Esophagus squamous epithelium (tissue), 5 donors: ENCODE data around the gene TEAD4. TPM values are rescaled to one million over a fixed set of nuclear protein-coding genes. Genes with fewer than 3 reads are reported as not detected.
A peak's percentile ranks its signal among the peaks of the same experiment; 100 is the strongest.

Source experiments
- DNase-seq: peaks from one replicate; lab custom pipeline; 2025; lab: John Stamatoyannopoulos, UW
- H3K27ac ChIP-seq, 4 donors: fragments of 200-600 bp; sonication (generic); one replicate each; pipeline ENCODE4 v1.5.1; 2016 to 2019; ENCODE audit warnings: mild to moderate bottlenecking in 1 of 4
- H3K27me3 ChIP-seq, 4 donors: fragments of 200-600 bp; sonication (generic); 1 replicate in 3 of 4; 2 replicates in 1 of 4; pipeline versions ENCODE4 v1.5.1 to v1.6.0; 2017 to 2021; ENCODE audit warnings: antibody characterized with exemption in 1 of 4
- H3K36me3 ChIP-seq, 3 donors: fragments of 200-600 bp; sonication (generic); one replicate each; pipeline ENCODE4 v1.5.1; 2016 to 2019
- H3K4me1 ChIP-seq, 3 donors: fragments of 200-600 bp; sonication (generic); one replicate each; pipeline ENCODE4 v1.5.1; 2017 to 2019
- H3K4me3 ChIP-seq, 4 donors: fragments of 200-600 bp; sonication (generic); 1 replicate in 3 of 4; 2 replicates in 1 of 4; pipeline ENCODE4 v1.5.1; 2016 to 2019; ENCODE audit warnings: mild to moderate bottlenecking in 2 of 4, moderate library complexity in 1 of 4
- H3K9me3 ChIP-seq, 3 donors: fragments of 200-600 bp; sonication (generic); one replicate each; pipeline ENCODE4 v1.5.1; 2016 to 2019
- CTCF ChIP-seq, 6 experiments: fragments of 450-650 bp in 4 of 6; fragments of 200-600 bp in 2 of 6; sonication (generic) in 2 of 6; IDR thresholded peaks; one replicate each; pipeline ENCODE4 v1.5.1; 2016 to 2019; ENCODE audit warnings: antibody characterized with exemption in 6 of 6, mild to moderate bottlenecking in 4 of 6, moderate library complexity in 4 of 6
- POLR2A ChIP-seq, 4 donors: fragments of 450-650 bp; IDR thresholded peaks; one replicate each; pipeline ENCODE4 v1.6.1; 2017; ENCODE audit warnings: antibody characterized with exemption in 4 of 4, mild to moderate bottlenecking in 4 of 4, moderate library complexity in 3 of 4
- WGBS, 2 donors: methylation state at CpG; one replicate each; pipeline ENCODE4 v1.1.5; 2018; 5-methylcytosine and 5-hydroxymethylcytosine counted together
- intact Hi-C: fragments of 100-400 bp; cut with DNase I; formaldehyde crosslinking; loops from one replicate; pipeline ENCODE4 v1.15.0; 2022
- total RNA-seq, 4 donors: library from RNA; depleted of rRNA; stranded (reverse); fragments of >200 nt; gene quantifications; one replicate each; pipeline ENCODE4 v1.1.0, GENCODE V29; 2016
- donor health status: DM: yes; HTN: yes; CAD: no.

The TEAD4 gene
- total RNA-seq, 4 donors from 2014 or later: 10.7 to 16.6 (median 13.5) TPM

DNA sequence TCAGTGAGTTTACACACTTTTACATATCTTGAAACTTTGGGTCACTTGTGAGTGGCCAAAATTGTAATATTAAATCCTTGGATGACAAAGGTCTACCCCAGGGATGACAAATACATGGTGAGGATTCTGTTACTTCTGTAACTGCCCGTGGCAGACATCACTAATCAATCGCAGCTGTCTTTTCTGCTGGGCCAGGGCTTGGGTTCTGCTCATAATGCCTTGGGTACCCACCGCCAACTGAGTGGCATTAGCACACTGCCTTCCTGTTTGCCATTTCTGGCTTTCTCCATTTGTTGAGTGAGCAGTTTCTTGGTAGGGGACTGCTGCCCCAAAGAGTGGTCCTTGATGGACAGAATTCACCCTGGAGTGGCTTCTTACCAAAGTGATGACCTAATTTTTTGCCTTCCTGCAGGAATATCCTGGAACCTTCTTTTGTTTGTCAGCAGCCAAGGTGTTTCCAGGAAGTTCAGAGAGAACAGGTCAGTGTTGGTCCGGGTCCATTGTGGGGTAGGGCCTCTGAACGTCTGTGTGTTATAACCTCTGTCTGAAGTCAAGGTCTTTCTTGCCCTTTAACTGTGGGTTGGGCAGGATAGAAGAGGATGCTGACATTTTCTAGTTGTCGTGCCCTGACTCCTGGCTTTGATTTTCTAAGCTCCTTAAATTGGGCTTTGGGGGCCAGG, 124.2 kb downstream of the TEAD4 start:
- DNase-seq: no peak
- H3K9me3 ChIP-seq: no peaks in the 10 kb centered on the region
- H3K4me1 ChIP-seq: peaks cover 6 to 92% (median 30%) of the 10 kb centered on the region in 3 donors
- intact Hi-C loops: no loop called here
- 69 to 87% methylated on average over 4 to 6 of the region's 6 CpGs for WGBS, 2 donors
- H3K36me3 ChIP-seq: peaks cover 0 to 23% (median 0%) of the 10 kb centered on the region in 3 donors
- no peak overlapping the region for H3K4me3 ChIP-seq
- no peak for TF ChIP-seq POLR2A (IDR thresholded peaks at IDR 0.05)
- no peak for TF ChIP-seq CTCF (IDR thresholded peaks at IDR 0.05)
- H3K27me3 ChIP-seq: no peaks in the 10 kb centered on the region
- peak overlapping the region in 2 of 4 donors; percentile 36 to 47 for H3K27ac ChIP-seq

DNA sequence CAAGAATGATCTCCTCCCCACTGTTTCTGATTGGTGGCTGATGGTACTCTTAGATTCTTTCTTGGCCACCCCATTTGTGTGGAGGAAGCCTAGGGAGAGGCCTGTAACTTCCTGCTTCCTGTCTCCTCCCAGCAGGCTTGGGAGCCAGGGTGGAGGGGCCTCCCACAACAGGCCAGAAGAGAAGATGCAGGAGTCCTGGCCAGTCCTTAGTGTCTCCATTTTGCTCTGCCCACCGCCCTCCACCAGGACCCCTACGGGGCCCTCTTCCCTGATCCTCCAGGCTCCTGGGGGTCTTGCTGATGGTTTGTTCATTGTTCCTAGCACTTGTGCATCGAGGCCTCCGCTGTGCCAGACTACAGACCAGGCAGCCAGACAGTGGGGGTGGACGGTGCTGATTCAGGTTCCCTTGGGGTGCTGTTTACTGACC, 124.7 kb downstream of the TEAD4 start:
- no peaks in the 10 kb centered on the region for H3K27me3 ChIP-seq
- peaks cover 0 to 23% (median 0%) of the 10 kb centered on the region in 3 donors for H3K36me3 ChIP-seq
- H3K27ac ChIP-seq: peak overlapping the region in 3 of 4 donors; percentile 4 to 47 (median 36)
- no peak for TF ChIP-seq CTCF (IDR thresholded peaks at IDR 0.05)
- TF ChIP-seq POLR2A (IDR thresholded peaks at IDR 0.05): no peak
- H3K4me1 ChIP-seq: peaks cover 6 to 89% (median 26%) of the 10 kb centered on the region in 3 donors
- WGBS, 2 donors: 81 to 83% methylated on average over 3 to 5 of the region's 5 CpGs
- no peak overlapping the region for H3K4me3 ChIP-seq
- intact Hi-C loops: no loop called here
- no peak for DNase-seq
- H3K9me3 ChIP-seq: no peaks in the 10 kb centered on the region

DNA sequence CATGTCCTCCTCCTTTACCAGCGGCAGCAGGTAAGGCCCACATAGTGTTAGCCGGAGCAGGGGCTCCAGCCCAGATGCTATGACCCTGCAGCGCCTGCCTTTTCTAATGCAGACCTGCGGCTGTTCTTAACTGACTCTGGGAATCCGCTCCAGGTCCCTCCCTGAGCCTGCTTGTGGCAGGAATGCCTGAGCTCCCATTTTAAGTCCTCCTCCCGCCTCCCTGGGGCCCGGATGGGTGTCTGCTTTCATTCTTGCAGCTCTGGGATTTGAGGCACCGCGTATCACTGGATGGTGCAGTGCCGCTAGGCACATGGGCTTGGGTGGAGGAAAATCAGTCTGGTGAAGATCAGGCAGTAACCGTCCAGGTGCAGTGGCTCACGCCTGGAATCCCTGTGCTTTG, 125.5 kb downstream of the TEAD4 start:
- Histone ChIP-seq H3K27ac (peak overlapping the region in 1 of 4 donors; percentile 32), H3K9me3 (no peaks in the 10 kb centered on the region), H3K36me3 (peaks cover 0 to 23% (median 0%) of the 10 kb centered on the region in 3 donors), H3K4me3 (no peak overlapping the region), H3K4me1 (peaks cover 6 to 84% (median 26%) of the 10 kb centered on the region in 3 donors), H3K27me3 (no peaks in the 10 kb centered on the region)
- WGBS, 2 donors: 88 to 93% methylated on average over 5 to 9 of the region's 12 CpGs
- no peak for DNase-seq
- TF ChIP-seq CTCF (IDR thresholded peaks at IDR 0.05) (no peak), POLR2A (IDR thresholded peaks at IDR 0.05) (no peak)
- intact Hi-C loops: no loop called here

DNA sequence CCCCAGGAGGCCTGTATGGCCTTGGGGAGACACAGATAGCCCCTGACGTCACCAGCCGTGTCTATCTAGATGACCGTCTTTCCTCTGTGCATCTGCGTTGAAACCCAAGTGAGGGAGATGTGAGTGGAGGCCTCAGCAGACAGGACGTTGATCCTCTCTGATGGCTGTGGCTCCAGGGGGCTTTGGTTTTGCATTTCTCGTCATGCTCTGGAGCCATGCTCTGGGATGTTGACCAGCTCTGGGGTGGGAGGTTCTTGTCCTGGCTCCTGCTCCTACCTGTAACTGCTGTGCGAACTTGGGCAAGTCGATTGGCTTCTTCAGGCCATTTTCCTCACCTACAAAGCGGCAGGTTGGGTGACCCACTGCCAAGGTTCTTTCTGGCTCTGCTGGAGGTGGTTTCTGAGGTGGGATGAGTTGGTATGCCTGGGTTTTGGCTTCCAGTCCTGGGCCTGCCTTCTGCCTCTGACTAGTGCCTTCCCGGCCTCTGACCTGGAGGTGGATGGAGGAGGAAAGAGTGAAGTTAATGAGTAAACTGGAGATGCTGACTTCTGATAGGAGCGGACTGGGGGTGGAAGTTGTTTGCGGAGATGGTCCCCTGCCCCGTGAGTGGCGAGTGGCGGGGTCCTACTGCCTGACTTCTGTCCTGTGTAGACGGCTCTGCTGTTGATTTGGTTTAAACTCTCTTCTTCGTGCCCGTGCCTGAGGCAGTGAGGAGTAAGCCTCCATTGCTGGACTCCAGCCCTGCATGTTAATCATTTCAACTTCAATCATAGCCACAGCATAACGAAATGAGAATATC, 126.3 kb downstream of the TEAD4 start:
- no peak overlapping the region for H3K4me3 ChIP-seq
- H3K9me3 ChIP-seq: no peaks in the 10 kb centered on the region
- no peak for TF ChIP-seq POLR2A (IDR thresholded peaks at IDR 0.05)
- no peak for TF ChIP-seq CTCF (IDR thresholded peaks at IDR 0.05)
- H3K27ac ChIP-seq: peak overlapping the region in 3 of 4 donors; percentile 11 to 17 (median 15)
- H3K27me3 ChIP-seq: no peaks in the 10 kb centered on the region
- peaks cover 6 to 76% (median 26%) of the 10 kb centered on the region in 3 donors for H3K4me1 ChIP-seq
- no peak for DNase-seq
- intact Hi-C loops: no loop called here
- 49 to 63% methylated on average over 8 to 15 of the region's 19 CpGs for WGBS, 2 donors
- H3K36me3 ChIP-seq: peaks cover 0 to 27% (median 0%) of the 10 kb centered on the region in 3 donors

GRCh38 chr12:3086211-3086610, 127.0 kb downstream of the TEAD4 start:
- H3K27ac ChIP-seq: peak overlapping the region in 2 of 4 donors; percentile 11 to 15
- peaks cover 6 to 75% (median 21%) of the 10 kb centered on the region in 3 donors for H3K4me1 ChIP-seq
- H3K4me3 ChIP-seq: no peak overlapping the region
- peaks cover 0 to 34% (median 0%) of the 10 kb centered on the region in 3 donors for H3K36me3 ChIP-seq
- no peak for DNase-seq
- no peaks in the 10 kb centered on the region for H3K27me3 ChIP-seq
- TF ChIP-seq CTCF (IDR thresholded peaks at IDR 0.05) (no peak), POLR2A (IDR thresholded peaks at IDR 0.05) (no peak)
- WGBS, 2 donors: 37 to 48% methylated on average over 4 of the region's 4 CpGs
- intact Hi-C loops: no loop called here
- H3K9me3 ChIP-seq: no peaks in the 10 kb centered on the region
